ENCODE measurements around the gene PAMR1.

GRCh38 chr11:35496416-35496815, 29.0 kb downstream of the PAMR1 start:
- no peak for TF ChIP-seq POLR2A (IDR thresholded peaks at IDR 0.05)
- no peak for TF ChIP-seq CTCF (IDR thresholded peaks at IDR 0.05)

Measured in Peyer's patch (tissue), 4 donors.